Mammary epithelial cell (primary cell): ENCODE data around the gene DNAJC17.
A peak's percentile ranks its signal among the peaks of the same experiment; 100 is the strongest.

Source experiments
- EZH2 ChIP-seq: IDR thresholded peaks from 2 replicates; pipeline ENCODE4 v1.6.1; 2012; ENCODE audit warnings: low read length, inconsistent platforms, borderline replicate concordance
- TF ChIP-seq, protein P1 (sequence below), 2 donors: IDR thresholded peaks in 1 of 2; conservative IDR thresholded peaks in 1 of 2; 2 replicates each; pipeline ENCODE4 v1.5.1; 2011 to 2012; ENCODE audit warnings: inconsistent platforms in 2 of 2, low read length in 2 of 2, mild to moderate bottlenecking in 2 of 2, control low read depth in 1 of 2, low read depth in 1 of 2; ENCODE audit not compliant: insufficient read depth in 1 of 2; ENCODE audit errors: extremely low read depth in 1 of 2

DNA sequence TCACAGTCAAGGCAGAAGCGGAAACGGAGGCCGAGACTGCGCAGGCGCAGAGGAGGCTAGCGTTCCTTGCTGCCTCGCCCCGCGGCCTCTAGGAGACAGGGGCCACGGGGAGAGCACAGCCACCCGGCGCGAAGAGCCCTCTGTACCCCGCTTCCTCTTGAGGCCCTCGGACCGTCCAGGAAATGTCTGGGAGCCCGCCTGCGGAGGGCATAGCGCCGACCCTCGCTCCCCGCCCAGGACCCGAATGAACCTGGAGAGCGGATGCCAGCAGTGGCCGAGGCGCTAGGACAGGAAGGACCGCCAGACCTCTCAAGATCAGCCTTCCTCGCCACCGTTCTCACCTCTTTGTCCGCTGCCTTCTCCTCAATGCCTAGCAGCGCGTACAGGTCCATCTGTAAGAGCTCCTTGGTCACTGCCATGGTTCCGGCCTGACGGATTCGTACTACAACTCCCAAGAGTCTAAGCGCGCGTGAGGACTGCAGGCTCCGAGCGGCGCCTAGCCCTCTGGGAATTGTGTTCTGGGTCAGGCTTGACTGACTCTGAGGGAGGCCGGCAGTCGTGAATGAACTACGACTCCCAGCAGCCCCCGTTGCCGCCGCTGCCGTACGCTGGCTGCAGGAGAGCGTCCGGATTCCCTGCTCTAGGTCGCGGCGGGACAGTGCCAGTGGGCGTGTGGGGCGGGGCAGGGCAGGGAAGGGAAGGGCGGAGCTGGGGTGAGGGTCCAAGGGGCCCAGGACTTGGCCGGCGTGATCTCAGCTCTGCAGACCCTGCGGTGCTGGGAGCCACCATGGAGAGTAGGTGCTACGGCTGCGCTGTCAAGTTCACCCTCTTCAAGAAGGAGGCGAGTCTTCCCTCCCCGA is at the start of gene DNAJC17, which contains the start of gene ZFYVE19:
- TF ChIP-seq, protein P1, sequence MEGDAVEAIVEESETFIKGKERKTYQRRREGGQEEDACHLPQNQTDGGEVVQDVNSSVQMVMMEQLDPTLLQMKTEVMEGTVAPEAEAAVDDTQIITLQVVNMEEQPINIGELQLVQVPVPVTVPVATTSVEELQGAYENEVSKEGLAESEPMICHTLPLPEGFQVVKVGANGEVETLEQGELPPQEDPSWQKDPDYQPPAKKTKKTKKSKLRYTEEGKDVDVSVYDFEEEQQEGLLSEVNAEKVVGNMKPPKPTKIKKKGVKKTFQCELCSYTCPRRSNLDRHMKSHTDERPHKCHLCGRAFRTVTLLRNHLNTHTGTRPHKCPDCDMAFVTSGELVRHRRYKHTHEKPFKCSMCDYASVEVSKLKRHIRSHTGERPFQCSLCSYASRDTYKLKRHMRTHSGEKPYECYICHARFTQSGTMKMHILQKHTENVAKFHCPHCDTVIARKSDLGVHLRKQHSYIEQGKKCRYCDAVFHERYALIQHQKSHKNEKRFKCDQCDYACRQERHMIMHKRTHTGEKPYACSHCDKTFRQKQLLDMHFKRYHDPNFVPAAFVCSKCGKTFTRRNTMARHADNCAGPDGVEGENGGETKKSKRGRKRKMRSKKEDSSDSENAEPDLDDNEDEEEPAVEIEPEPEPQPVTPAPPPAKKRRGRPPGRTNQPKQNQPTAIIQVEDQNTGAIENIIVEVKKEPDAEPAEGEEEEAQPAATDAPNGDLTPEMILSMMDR (conservative IDR thresholded peaks at IDR 0.05 in 1 of 2, IDR thresholded peaks at IDR 0.05 in 1 of 2; ENCODE audit: extremely low read depth in 1 of 2, insufficient read depth in 1 of 2, low read depth in 1 of 2, low read length in 2 of 2) = peak in 1 of 2 donors; percentile 17
- TF ChIP-seq EZH2 = no peak
